ENCODE data around the gene TAF11L3.
"Not testable (repeated sequence)": the region's sequence is repeated elsewhere in the genome, so short reads cannot be mapped to it uniquely, and the experiment has no call there.

- not testable (repeated sequence) for TF ChIP-seq HDAC2 (IDR thresholded peaks at IDR 0.05); PML (IDR thresholded peaks at IDR 0.05; ENCODE audit: low read length); POLR2A (conservative IDR thresholded peaks at IDR 0.05); POLR2AphosphoS5 (IDR thresholded peaks at IDR 0.05; ENCODE audit: control insufficient read depth, insufficient read depth, low read depth, low read length); KAT2B (IDR thresholded peaks at IDR 0.05; ENCODE audit: low read depth, low read length)
Measured at GRCh38 chr5:17524935-17525334, 6.8 kb downstream of the TAF11L3 start, which contains the start of gene TAF11L5.
